Kidney (tissue), 14 donors: ENCODE results near the gene RP2. TPM values are rescaled to one million over a fixed set of nuclear protein-coding genes. Genes with fewer than 3 reads are reported as not detected.

ENCODE experiments used
- DNase-seq, 5 donors: peaks; one replicate each; pipeline ENCODE4 v3.0.0-alpha.2; 2013 to 2020
- FAIRE-seq: peaks from 2 replicates; lab custom pipeline; 2012; peaks lifted over from hg19 to GRCh38; lab: Jason Lieb, UNC
- H3K27ac ChIP-seq, 2 donors: one replicate each; pipeline ENCODE4 v1.7.0; 2013; ENCODE audit warnings: low read depth in 2 of 2, low read length in 2 of 2, inconsistent platforms in 1 of 2
- H3K27me3 ChIP-seq: one replicate; pipeline ENCODE4 v1.7.1; 2013; ENCODE audit warnings: low read length, inconsistent platforms; ENCODE audit not compliant: control insufficient read depth, insufficient read depth
- H3K36me3 ChIP-seq, 3 donors: one replicate each; pipeline versions ENCODE4 v1.7.0 to v1.7.1; 2013; ENCODE audit warnings: low read length in 3 of 3, control low read depth in 1 of 3, inconsistent platforms in 1 of 3; ENCODE audit not compliant: insufficient read depth in 3 of 3, control insufficient read depth in 2 of 3
- H3K4me1 ChIP-seq, 3 donors: one replicate each; pipeline versions ENCODE4 v1.7.0 to v1.7.1; 2013; ENCODE audit warnings: low read length in 3 of 3, inconsistent platforms in 1 of 3, low read depth in 1 of 3; ENCODE audit not compliant: control insufficient read depth in 2 of 3, insufficient read depth in 2 of 3
- H3K4me3 ChIP-seq, 3 donors: one replicate each; pipeline versions ENCODE4 v1.7.0 to v1.8.1; 2013; ENCODE audit warnings: low read length in 3 of 3, control low read depth in 1 of 3, inconsistent platforms in 1 of 3
- H3K9ac ChIP-seq, 3 donors: one replicate each; pipeline versions ENCODE4 v1.7.0 to v1.7.1; 2013; ENCODE audit warnings: low read length in 3 of 3, control low read depth in 1 of 3, inconsistent platforms in 1 of 3
- H3K9me3 ChIP-seq, 3 donors: one replicate each; pipeline versions ENCODE4 v1.7.0 to v1.7.1; 2013; ENCODE audit warnings: low read length in 3 of 3, control low read depth in 1 of 3, inconsistent platforms in 1 of 3; ENCODE audit not compliant: control insufficient read depth in 2 of 3, insufficient read depth in 1 of 3
- intact Hi-C: fragments of 100-400 bp; cut with DNase I; formaldehyde crosslinking; loops from one replicate; pipeline ENCODE4 v1.11.1; 2022
- polyA plus RNA-seq: library from polyadenylated mRNA; stranded (reverse); fragments of 350-450 nt; fragmentation: Illumina TruSeq; extraction: RNeasy Lipid Tissue Mini Kit (QIAGEN cat#74804); gene quantifications from one replicate; pipeline ENCODE4 v1.2.3, GENCODE V29; 2014; ENCODE audit warnings: low read depth, low replicate concordance; ENCODE audit not compliant: insufficient read depth
- total RNA-seq: library from RNA; stranded (reverse); fragmentation: NEBNext Ultra II Directional; extraction: Animal tissue kit (Norgen Biotek cat#: 25700); gene quantifications from one replicate; pipeline ENCODE4 v1.2.1, GENCODE V29; 2021
- TF ChIP-seq, protein P1 (sequence below): IDR thresholded peaks from 3 replicates; pipeline ENCODE4 v1.5.1; 2012; ENCODE audit warnings: mild to moderate bottlenecking, moderate library complexity, borderline replicate concordance; ENCODE audit not compliant: insufficient read depth; ENCODE audit errors: extremely low read depth
- donor health status: control.
- donor health status: control.
- donor health status: control.
- donor health status: control.
- donor health status: control.
- donor health status: DM: yes; HTN: yes; CAD: no.
- donor health status: Normal renal cell carcinoma (clear cell type).

RP2 gene
- total and polyA plus RNA-seq, 2 donors from 2014 or later, result 2.8 to 10.0 TPM

DNA sequence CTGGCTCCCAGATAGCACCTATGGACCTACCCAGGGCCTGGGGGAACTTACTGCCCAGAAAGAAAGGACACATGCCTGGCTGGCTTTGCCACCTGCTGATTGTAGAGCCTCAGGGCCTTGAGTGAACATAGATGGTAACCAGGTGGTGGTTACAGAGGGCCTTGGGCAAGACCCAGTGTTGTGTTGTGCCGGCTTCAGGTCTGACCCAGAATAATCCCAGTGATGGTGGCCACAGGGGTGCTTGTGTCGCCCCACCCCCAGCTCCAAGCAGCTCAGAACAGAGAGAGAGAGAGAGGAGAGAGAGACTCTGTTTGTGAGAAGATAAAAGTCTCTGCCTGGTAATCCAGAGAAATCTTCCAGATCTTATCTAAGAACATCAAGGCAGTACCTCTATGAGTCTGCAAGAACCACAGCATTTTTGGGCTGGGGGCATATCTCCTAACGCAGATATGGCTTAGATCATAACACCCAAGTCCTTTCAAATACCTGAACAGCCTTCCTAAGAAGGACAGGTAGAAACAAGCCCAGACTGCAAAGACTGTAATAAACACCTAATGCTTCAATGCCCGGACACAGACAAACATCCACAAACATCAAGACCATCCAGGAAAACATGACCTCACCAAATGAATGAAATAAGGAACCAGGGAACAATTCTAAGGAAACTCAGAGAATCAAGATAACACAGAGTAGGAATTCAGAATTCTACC, 16.3 kb upstream of the RP2 start:
- no peak for FAIRE-seq
- TF ChIP-seq, protein P1, sequence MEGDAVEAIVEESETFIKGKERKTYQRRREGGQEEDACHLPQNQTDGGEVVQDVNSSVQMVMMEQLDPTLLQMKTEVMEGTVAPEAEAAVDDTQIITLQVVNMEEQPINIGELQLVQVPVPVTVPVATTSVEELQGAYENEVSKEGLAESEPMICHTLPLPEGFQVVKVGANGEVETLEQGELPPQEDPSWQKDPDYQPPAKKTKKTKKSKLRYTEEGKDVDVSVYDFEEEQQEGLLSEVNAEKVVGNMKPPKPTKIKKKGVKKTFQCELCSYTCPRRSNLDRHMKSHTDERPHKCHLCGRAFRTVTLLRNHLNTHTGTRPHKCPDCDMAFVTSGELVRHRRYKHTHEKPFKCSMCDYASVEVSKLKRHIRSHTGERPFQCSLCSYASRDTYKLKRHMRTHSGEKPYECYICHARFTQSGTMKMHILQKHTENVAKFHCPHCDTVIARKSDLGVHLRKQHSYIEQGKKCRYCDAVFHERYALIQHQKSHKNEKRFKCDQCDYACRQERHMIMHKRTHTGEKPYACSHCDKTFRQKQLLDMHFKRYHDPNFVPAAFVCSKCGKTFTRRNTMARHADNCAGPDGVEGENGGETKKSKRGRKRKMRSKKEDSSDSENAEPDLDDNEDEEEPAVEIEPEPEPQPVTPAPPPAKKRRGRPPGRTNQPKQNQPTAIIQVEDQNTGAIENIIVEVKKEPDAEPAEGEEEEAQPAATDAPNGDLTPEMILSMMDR, result no peak
- intact Hi-C loops, result no loop called here

DNA sequence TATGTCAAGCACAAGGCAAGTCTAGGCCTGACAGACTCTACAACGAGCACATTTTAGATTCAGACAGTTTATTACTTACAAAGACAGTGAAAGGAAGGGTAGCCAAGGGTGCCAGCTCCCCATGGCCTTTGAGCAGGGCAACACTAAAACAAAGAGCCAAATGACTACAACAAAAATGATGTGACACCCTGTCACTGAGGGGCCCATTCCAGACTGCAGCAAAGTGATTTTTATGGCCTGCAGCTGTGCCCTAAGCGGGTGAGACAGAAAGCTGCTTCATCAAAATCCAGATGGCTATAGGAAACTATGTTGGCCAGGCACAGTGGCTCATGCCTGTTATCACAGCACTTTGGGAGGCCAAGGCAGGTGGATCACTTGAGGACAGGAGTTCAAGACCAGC, 13.4 kb upstream of the RP2 start:
- H3K36me3 ChIP-seq, result no peaks in the 10 kb centered on the region
- TF ChIP-seq, protein P1, result no peak

More for the DNA sequence above, 16.3 kb upstream of the RP2 start:
- no peak for DNase-seq
- Histone ChIP-seq H3K4me1 (peaks cover 0 to 2% (median 0%) of the 10 kb centered on the region in 3 donors), H3K27me3 (no peaks in the 10 kb centered on the region), H3K9ac (no peak overlapping the region), H3K27ac (no peak overlapping the region), H3K36me3 (no peaks in the 10 kb centered on the region), H3K9me3 (no peaks in the 10 kb centered on the region), H3K4me3 (no peak overlapping the region)

DNA sequence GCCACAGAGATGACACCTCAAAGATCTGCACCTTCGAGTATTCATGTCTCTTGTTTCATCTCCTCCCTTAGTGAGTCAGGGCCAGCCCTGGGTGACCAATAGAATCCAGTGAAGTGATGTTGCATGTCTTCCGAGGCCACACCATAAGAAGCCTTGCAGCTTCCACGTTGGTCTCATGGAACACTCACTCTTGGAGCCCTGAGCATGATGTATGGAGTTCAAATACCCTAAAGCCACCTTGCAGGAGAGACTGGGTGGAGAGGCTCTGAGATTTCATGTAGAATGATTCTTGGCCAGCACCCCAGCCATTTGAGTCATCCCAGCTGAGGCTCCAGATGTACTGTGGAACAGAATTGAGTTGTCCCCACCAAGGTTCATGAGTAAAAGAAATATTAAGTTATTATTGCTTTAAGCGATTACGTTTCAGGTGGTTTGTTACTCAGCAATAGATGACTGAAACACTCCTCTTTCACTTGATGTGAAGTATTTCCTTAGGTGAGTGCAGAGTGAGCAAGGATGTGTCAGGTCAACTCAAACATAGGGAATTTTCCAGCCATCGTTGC, 5.0 kb upstream of the RP2 start:
- FAIRE-seq, result no peak
- Histone ChIP-seq H3K36me3 (no peaks in the 10 kb centered on the region), H3K27me3 (no peaks in the 10 kb centered on the region), H3K27ac (no peak overlapping the region), H3K4me3 (no peak overlapping the region), H3K4me1 (no peaks in the 10 kb centered on the region), H3K9me3 (no peaks in the 10 kb centered on the region), H3K9ac (no peak overlapping the region)
- no peak for DNase-seq
- intact Hi-C loops, result no loop called here
- TF ChIP-seq, protein P1, result no peak

More for the DNA sequence above, 13.4 kb upstream of the RP2 start:
- FAIRE-seq (no peak), DNase-seq (no peak)
- H3K27ac ChIP-seq, result no peak overlapping the region
- peaks cover 0 to 2% (median 0%) of the 10 kb centered on the region in 3 donors for H3K4me1 ChIP-seq
- H3K9me3 ChIP-seq, result no peaks in the 10 kb centered on the region
- H3K4me3 ChIP-seq, result no peak overlapping the region
- H3K9ac ChIP-seq, result no peak overlapping the region
- H3K27me3 ChIP-seq, result no peaks in the 10 kb centered on the region
- intact Hi-C loops, result no loop called here
